ENCODE data around the gene ZMYND15.

The ZMYND15 gene

DNA sequence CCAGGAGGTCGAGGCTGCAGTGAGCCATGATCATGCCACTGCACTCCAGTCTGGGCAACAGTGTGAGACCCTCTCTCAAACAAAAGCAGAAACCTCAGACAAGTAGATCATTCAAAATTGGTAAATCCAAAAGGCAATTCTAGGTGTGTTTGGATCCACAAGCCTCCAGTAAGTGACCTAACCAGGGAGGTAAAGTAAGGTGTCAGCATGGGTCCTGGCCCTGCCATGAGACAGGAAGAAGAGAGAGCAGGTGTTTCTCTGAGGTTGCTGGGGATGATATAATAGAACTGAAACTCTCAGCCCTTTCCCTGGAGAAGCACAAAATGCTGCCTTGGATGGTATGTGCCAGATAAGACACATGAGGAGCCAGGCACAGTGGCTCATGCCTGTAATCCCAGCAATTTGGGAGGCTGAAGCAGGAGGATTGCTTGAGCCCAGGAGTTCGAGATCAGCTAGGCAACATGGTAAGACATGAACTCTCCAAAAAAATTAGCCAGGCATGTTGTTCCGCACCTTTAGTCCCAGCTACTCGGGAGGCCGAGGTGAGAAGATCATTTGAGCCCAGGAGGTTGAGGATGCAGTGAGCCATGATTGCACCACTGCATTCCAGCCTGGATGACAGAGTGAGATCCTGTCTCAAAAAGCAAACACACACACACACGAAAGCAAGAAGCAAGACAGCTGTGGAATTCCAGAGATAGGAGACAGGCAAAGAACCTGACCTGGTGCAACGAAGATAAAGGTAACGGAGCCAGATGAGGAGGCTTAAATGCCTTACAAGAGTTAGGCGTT, 38.5 kb downstream of the ZMYND15 start:
- H3K4me1 ChIP-seq (ENCODE audit: low read length) = no peaks in the 10 kb centered on the region
- no peaks in the 10 kb centered on the region for H3K36me3 ChIP-seq (replicated peaks; ENCODE audit: low read depth, low read length)
- TF ChIP-seq EZH2phosphoT487 (IDR thresholded peaks at IDR 0.05; ENCODE audit: low read depth) = no peak
- no peak for TF ChIP-seq CTCF (IDR thresholded peaks at IDR 0.05; ENCODE audit: low read depth, low read length)
- no peak overlapping the region for H2AFZ ChIP-seq (ENCODE audit: low read depth, low read length)
- no peaks in the 10 kb centered on the region for H3K27me3 ChIP-seq (ENCODE audit: low read depth, low read length)
- H3K79me2 ChIP-seq (ENCODE audit: low read length) = no peaks in the 10 kb centered on the region
- no peaks in the 10 kb centered on the region for H4K20me1 ChIP-seq (ENCODE audit: insufficient read depth, low read length)
- no peak overlapping the region for H3K9ac ChIP-seq (ENCODE audit: low read length)
- no peak overlapping the region for H3K27ac ChIP-seq (ENCODE audit: low read length)
- H3K4me2 ChIP-seq (ENCODE audit: low read length) = no peak overlapping the region
- H3K9me3 ChIP-seq (ENCODE audit: insufficient read depth, low read length) = no peaks in the 10 kb centered on the region
- no peak overlapping the region for H3K4me3 ChIP-seq (ENCODE audit: low read length)

DNA sequence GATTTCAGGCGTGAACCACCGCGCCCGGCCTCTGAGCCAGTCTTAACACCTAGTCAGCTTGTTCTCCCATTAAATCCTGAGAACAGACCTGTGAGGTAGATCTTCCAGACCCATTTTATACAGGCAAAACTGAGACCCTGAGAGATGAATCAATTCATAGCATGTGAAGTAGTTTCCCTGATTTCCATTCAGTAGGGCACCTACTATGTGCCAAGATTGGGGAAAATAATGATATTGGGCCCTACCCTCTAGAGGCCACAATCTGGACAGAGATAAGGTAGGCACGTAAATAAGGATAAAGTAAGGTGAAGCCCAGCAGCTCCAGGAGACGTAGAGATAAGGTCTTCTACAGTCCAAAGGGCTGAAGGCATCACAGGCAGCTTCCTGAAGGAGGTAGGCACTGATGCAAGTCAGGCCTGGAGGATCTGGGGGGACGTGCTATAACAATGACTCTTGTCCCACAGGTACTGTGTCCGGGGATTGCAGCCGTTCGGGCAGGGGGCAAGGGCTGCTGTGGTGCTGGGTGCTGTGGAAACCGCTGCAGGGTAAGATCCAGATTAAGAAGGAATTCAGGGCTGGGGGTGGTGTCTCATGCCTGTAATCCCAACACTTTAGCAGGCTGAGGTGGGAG, 40.8 kb downstream of the ZMYND15 start:
- Histone ChIP-seq H3K9me3 (ENCODE audit: insufficient read depth, low read length) (no peaks in the 10 kb centered on the region), H3K27ac (ENCODE audit: low read length) (no peak overlapping the region), H2AFZ (ENCODE audit: low read depth, low read length) (no peak overlapping the region), H4K20me1 (ENCODE audit: insufficient read depth, low read length) (no peaks in the 10 kb centered on the region), H3K36me3 (replicated peaks; ENCODE audit: low read depth, low read length) (no peaks in the 10 kb centered on the region), H3K79me2 (ENCODE audit: low read length) (no peaks in the 10 kb centered on the region), H3K9ac (ENCODE audit: low read length) (no peak overlapping the region), H3K4me1 (ENCODE audit: low read length) (no peaks in the 10 kb centered on the region), H3K4me2 (ENCODE audit: low read length) (no peak overlapping the region), H3K27me3 (ENCODE audit: low read depth, low read length) (no peaks in the 10 kb centered on the region), H3K4me3 (ENCODE audit: low read length) (no peak overlapping the region)
- TF ChIP-seq EZH2phosphoT487 (IDR thresholded peaks at IDR 0.05; ENCODE audit: low read depth) (no peak), CTCF (IDR thresholded peaks at IDR 0.05; ENCODE audit: low read depth, low read length) (no peak)

- no peak overlapping the region for H3K9ac ChIP-seq (ENCODE audit: low read length)
- no peaks in the 10 kb centered on the region for H3K79me2 ChIP-seq (ENCODE audit: low read length)
- no peak overlapping the region for H3K4me3 ChIP-seq (ENCODE audit: low read length)
- H3K9me3 ChIP-seq (ENCODE audit: insufficient read depth, low read length) = no peaks in the 10 kb centered on the region
- no peaks in the 10 kb centered on the region for H3K36me3 ChIP-seq (replicated peaks; ENCODE audit: low read depth, low read length)
- H3K27ac ChIP-seq (ENCODE audit: low read length) = no peak overlapping the region
- H2AFZ ChIP-seq (ENCODE audit: low read depth, low read length) = no peak overlapping the region
- no peak overlapping the region for H3K4me2 ChIP-seq (ENCODE audit: low read length)
- TF ChIP-seq EZH2phosphoT487 (IDR thresholded peaks at IDR 0.05; ENCODE audit: low read depth) (no peak), CTCF (IDR thresholded peaks at IDR 0.05; ENCODE audit: low read depth, low read length) (no peak)
- H3K27me3 ChIP-seq (ENCODE audit: low read depth, low read length) = no peaks in the 10 kb centered on the region
- H3K4me1 ChIP-seq (ENCODE audit: low read length) = no peaks in the 10 kb centered on the region
- H4K20me1 ChIP-seq (ENCODE audit: insufficient read depth, low read length) = no peaks in the 10 kb centered on the region
These were observed 43.0 kb downstream of the ZMYND15 start for GRCh38 chr17:4782652-4783051.

GRCh38 chr17:4785311-4786105, 45.9 kb downstream of the ZMYND15 start:
- H2AFZ ChIP-seq (ENCODE audit: low read depth, low read length) = no peak overlapping the region
- H3K4me3 ChIP-seq (ENCODE audit: low read length) = no peak overlapping the region

More at GRCh38 chr17:4785311-4786105, 45.9 kb downstream of the ZMYND15 start:
- no peaks in the 10 kb centered on the region for H3K79me2 ChIP-seq (ENCODE audit: low read length)
- H3K4me2 ChIP-seq (ENCODE audit: low read length) = no peak overlapping the region
- H3K36me3 ChIP-seq (replicated peaks; ENCODE audit: low read depth, low read length) = no peaks in the 10 kb centered on the region
- no peaks in the 10 kb centered on the region for H3K4me1 ChIP-seq (ENCODE audit: low read length)
- H3K9ac ChIP-seq (ENCODE audit: low read length) = no peak overlapping the region
- no peaks in the 10 kb centered on the region for H3K27me3 ChIP-seq (ENCODE audit: low read depth, low read length)
- H3K27ac ChIP-seq (ENCODE audit: low read length) = no peak overlapping the region
- H4K20me1 ChIP-seq (ENCODE audit: insufficient read depth, low read length) = no peaks in the 10 kb centered on the region
- TF ChIP-seq EZH2phosphoT487 (IDR thresholded peaks at IDR 0.05; ENCODE audit: low read depth) (no peak), CTCF (IDR thresholded peaks at IDR 0.05; ENCODE audit: low read depth, low read length) (no peak)
- H3K9me3 ChIP-seq (ENCODE audit: insufficient read depth, low read length) = no peaks in the 10 kb centered on the region
